ENCODE data around the gene OR5AR1.

DNA sequence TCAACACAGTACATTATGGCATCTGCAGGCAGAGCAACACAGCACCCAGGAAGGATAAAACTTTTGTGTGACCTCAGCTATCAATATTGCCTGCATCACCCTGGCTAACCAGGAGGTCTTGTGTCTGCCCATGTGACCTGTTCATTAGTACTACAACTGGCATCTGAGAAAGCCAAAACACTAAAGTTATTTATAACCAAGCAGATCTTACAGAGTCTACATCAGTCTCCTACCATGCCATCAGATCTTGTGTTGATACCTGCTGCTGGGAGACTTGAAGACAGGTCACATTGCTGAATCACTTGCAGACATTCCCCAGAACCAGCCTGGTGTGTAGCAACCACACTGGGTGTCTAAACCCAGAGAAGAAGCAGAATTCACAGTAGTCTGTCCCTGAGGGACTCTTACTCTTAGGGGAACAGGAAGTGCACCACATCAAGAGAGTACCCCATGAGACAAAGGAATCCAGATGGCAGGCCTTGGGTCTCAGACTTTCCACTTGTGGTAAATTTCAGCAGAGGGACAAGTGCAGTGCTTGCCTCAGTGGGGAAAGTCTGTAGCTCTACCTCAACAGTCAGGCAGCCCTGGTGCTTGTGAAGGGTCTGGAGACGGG lies 42.4 kb downstream of the OR5AR1 start:
- TF ChIP-seq POLR2A (IDR thresholded peaks at IDR 0.05; ENCODE audit: low read length) (no peak), GATA1 (IDR thresholded peaks at IDR 0.05; ENCODE audit: low read depth, low read length) (no peak)
